Tibial artery (tissue), 4 donors: Measurements from ENCODE around the gene DOP1B.

Experiments used
- DNase-seq, 2 donors: peaks; one replicate each; pipeline ENCODE4 v3.0.0-alpha.2; 2019
- H3K27ac ChIP-seq, 2 donors: fragments of 200-600 bp; sonication (generic) in 1 of 2; 1 replicate in 1 of 2; 2 replicates in 1 of 2; pipeline ENCODE4 v1.5.1; 2018 to 2019; ENCODE audit warnings: mild to moderate bottlenecking in 1 of 2
- H3K27me3 ChIP-seq, 2 donors: fragments of 200-600 bp; sonication (generic) in 1 of 2; one replicate each; pipeline versions ENCODE4 v1.5.1 to v1.6.0; 2016 to 2019
- H3K36me3 ChIP-seq, 3 donors: fragments of 200-600 bp; sonication (generic) in 2 of 3; one replicate each; pipeline ENCODE4 v1.5.1; 2016 to 2019; ENCODE audit warnings: mild to moderate bottlenecking in 2 of 3
- H3K4me1 ChIP-seq, 4 donors: fragments of 200-600 bp; sonication (generic) in 2 of 4; 1 replicate in 3 of 4; 2 replicates in 1 of 4; pipeline ENCODE4 v1.5.1; 2016 to 2019
- H3K4me3 ChIP-seq, 2 donors: fragments of 200-600 bp; sonication (generic) in 1 of 2; 1 replicate in 1 of 2; 2 replicates in 1 of 2; pipeline ENCODE4 v1.5.1; 2018 to 2019; ENCODE audit warnings: mild to moderate bottlenecking in 2 of 2
- H3K9me3 ChIP-seq, 3 donors: fragments of 200-600 bp; sonication (generic) in 1 of 3; one replicate each; pipeline ENCODE4 v1.5.1; 2016 to 2019
- CTCF ChIP-seq, 2 experiments: fragments of 200-600 bp in 1 of 2; fragments of 450-650 bp in 1 of 2; IDR thresholded peaks; one replicate each; pipeline ENCODE4 v1.5.1; 2017 to 2019; ENCODE audit warnings: antibody characterized with exemption in 2 of 2, mild to moderate bottlenecking in 1 of 2, moderate library complexity in 1 of 2
- intact Hi-C: fragments of 100-400 bp; cut with DNase I; formaldehyde crosslinking; loops from one replicate; pipeline ENCODE4 v1.15.0; 2023; ENCODE audit warnings: low total_unique reads

Gene DOP1B

GRCh38 chr21:36165356-36165755 lies 8.7 kb downstream of the DOP1B start:
- H3K4me3 ChIP-seq, result no peak overlapping the region
- H3K27me3 ChIP-seq, result no peaks in the 10 kb centered on the region
- DNase-seq, result no peak
- intact Hi-C loops, result no loop called here
- no peaks in the 10 kb centered on the region for H3K9me3 ChIP-seq
- no peak for TF ChIP-seq CTCF (IDR thresholded peaks at IDR 0.05)
- H3K27ac ChIP-seq, result no peak overlapping the region
- H3K4me1 ChIP-seq, result peaks cover 0 to 3% (median 0%) of the 10 kb centered on the region in 4 donors
- H3K36me3 ChIP-seq, result peaks cover 0 to 45% (median 23%) of the 10 kb centered on the region in 3 donors

GRCh38 chr21:36166705-36167104 lies 10.1 kb downstream of the DOP1B start:
- no peak for DNase-seq
- no peak overlapping the region for H3K27ac ChIP-seq
- intact Hi-C loops, result no loop called here
- no peaks in the 10 kb centered on the region for H3K9me3 ChIP-seq
- no peak for TF ChIP-seq CTCF (IDR thresholded peaks at IDR 0.05)
- H3K36me3 ChIP-seq, result peaks cover 0 to 45% (median 23%) of the 10 kb centered on the region in 3 donors
- no peaks in the 10 kb centered on the region for H3K27me3 ChIP-seq
- H3K4me3 ChIP-seq, result no peak overlapping the region
- peaks cover 0 to 3% (median 0%) of the 10 kb centered on the region in 4 donors for H3K4me1 ChIP-seq

GRCh38 chr21:36167541-36167940 lies 10.9 kb downstream of the DOP1B start:
- H3K9me3 ChIP-seq, result no peaks in the 10 kb centered on the region
- TF ChIP-seq CTCF (IDR thresholded peaks at IDR 0.05), result no peak
- no peak overlapping the region for H3K27ac ChIP-seq
- intact Hi-C loops, result no loop called here
- peaks cover 0 to 45% (median 23%) of the 10 kb centered on the region in 3 donors for H3K36me3 ChIP-seq
- peaks cover 0 to 3% (median 0%) of the 10 kb centered on the region in 4 donors for H3K4me1 ChIP-seq
- no peaks in the 10 kb centered on the region for H3K27me3 ChIP-seq
- DNase-seq, result no peak
- H3K4me3 ChIP-seq, result no peak overlapping the region

- Histone ChIP-seq H3K4me1 (no peaks in the 10 kb centered on the region), H3K27ac (no peak overlapping the region), H3K4me3 (no peak overlapping the region), H3K36me3 (peaks cover 0 to 45% (median 23%) of the 10 kb centered on the region in 3 donors), H3K27me3 (no peaks in the 10 kb centered on the region), H3K9me3 (no peaks in the 10 kb centered on the region)
- no peak for DNase-seq
- intact Hi-C loops, result no loop called here
- TF ChIP-seq CTCF (IDR thresholded peaks at IDR 0.05), result no peak
Observed at GRCh38 chr21:36169470-36170128, 13.0 kb downstream of the DOP1B start.

- H3K9me3 ChIP-seq, result no peaks in the 10 kb centered on the region
- no peak for TF ChIP-seq CTCF (IDR thresholded peaks at IDR 0.05)
- H3K27me3 ChIP-seq, result no peaks in the 10 kb centered on the region
- no peaks in the 10 kb centered on the region for H3K4me1 ChIP-seq
- no peak overlapping the region for H3K27ac ChIP-seq
- H3K4me3 ChIP-seq, result no peak overlapping the region
- no peak for DNase-seq
- peaks cover 0 to 40% (median 23%) of the 10 kb centered on the region in 3 donors for H3K36me3 ChIP-seq
- intact Hi-C loops, result no loop called here
Observed at GRCh38 chr21:36170823-36171222, 14.2 kb downstream of the DOP1B start.
